Stimulated activated CD4-positive, alpha-beta T cell treated with anti-CD3 and anti-CD28 coated beads, Interleukin-4, amount 100 ng/mL, for 1 hour (primary cell): ENCODE results near the gene MSLN.

Experiments
- DNase-seq: peaks from one replicate; pipeline ENCODE4 v3.0.0-alpha.2; 2020

The MSLN gene

GRCh38 chr16:723695-724094 lies 36.8 kb upstream of the MSLN start:
- no peak for DNase-seq

- DNase-seq, result no peak
Measured at GRCh38 chr16:724188-725040, 36.1 kb upstream of the MSLN start.

DNA sequence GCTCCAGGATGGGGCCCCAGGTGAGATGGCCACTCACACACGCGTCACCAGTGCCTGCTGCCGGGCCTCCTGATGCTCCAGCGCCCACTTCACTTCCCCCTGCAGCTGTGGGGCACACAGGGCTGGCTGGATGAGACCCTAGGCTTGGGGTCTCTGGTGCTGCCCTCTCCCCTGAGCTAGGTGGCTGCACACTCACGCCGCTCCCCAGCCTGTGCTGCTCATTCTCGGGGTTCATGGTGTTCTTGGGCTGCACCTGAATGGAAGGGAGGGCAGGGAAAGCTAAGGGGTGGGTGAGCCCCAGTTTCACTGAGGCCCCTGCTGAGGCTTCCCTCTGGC lies 35.5 kb upstream of the MSLN start:
- no peak for DNase-seq

DNA sequence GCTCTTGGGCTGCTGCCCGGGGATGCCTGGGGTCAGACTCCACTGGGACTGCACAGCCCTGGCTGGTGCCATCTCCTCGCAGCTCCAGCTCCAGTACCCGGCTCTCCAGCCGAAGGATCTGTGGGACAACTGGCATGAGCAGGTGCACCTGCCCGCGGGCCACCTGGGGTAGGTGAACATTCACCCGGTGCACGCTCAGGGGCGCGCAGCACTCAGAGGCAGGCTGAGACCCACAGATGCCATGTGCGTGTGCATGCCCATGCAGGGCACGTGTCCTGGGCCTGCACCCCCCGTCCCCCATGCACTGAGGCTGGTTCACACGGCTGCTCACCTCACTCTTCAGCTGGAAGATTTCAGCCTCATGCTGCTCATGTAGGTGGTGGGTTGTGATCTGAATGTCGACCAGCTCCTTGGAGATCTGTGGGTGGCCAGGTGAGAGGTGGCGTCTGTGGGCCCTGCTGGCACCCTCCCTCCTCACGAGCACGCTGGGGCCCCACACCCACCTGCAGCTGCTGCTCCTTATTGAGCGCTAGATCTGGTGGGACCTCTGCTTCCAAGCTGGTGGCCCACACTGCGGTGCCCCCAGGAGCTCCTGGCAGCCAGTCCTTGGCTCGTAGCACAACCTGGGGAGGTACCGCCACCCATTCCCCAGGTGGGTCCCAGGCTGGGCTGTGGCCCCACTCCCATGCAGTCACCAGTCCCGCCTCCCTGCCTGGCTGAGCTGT lies 34.9 kb upstream of the MSLN start:
- DNase-seq, result no peak

- no peak for DNase-seq
Measured at GRCh38 chr16:726188-726437, 34.4 kb upstream of the MSLN start.

DNA sequence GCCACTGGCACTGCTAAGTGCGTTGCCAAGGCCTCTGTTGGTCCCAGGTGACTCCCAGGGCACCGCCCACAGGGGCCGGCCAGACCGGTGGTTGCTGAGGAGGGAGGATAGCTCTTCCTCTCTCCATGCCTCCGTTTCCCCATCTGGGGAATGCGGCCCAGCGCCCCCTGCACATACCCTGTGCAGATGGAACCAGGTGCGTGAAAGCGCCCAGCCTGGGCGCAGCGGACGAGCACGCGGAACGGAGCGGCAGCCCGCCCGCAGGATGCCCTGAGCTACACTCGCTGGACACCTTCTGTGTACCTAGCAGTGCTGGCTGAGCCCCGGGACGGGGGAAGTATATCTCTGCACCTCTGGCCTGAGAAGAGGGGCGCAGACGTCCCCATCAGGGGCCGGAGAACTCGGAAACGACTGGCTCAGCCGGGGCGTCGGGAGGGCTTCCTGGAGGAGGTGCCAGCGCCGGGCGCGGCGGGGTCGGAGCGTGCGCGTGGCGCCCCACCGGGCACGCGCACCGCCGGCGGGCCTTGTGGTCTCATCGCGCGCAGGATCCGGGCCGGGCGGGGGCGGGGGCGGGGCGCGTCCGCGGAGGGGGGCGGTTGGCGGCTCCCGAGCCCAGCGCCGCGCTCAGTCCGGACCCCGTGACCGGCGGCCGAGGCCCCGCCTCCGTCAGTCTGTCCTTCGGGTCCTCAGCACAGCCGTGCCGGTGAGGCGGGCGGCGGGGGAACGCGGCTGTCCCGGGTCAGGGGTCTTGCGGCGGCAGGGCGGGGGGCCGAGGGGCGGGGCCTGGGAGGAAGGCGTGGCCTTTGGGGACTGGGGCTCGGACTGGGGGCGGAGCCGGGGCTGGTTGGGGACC lies 33.9 kb upstream of the MSLN start, which contains the start of the genes CCDC78 and HAGHL:
CCDC78 (minus strand) TSS at position 6 of the 853 bp plus-strand sequence. CDS start 76 bp downstream, outside the sequence.
HAGHL (plus strand) TSS at position 669 of the 853 bp plus-strand sequence. CDS start 404 bp downstream, outside the sequence.
- peak; percentile 63 for DNase-seq

DNA sequence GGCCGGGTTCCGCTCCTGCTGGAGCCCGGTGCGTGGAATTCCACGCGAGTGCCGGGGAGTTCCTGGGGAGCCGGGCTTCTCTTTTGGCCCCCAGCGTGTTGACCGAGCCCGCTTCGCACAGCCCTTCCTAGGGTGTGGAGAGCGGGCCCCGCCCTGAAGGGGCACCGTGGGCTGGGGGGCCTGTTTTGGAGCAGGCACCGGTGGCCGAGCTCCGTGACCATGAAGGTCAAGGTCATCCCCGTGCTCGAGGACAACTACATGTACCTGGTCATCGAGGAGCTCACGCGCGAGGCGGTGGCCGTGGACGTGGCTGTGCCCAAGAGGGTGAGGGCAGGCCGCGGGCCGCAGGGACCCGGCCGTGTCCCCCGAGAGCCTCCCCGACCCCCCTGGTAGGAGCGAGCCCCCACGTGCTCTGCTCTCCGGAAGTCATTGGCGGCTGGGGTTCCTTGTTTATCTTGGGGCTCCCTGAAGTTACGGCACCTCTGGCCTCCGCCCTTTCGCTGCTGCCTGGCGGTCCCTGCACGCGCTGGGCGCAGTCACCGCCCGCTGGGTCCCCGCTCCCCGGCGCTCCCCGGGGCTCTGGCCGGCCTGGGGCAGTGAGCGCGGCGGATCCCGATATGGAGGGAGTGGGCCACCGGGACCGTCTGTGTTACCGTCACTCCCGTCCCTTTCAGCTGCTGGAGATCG lies 33.1 kb upstream of the MSLN start:
- no peak for DNase-seq

GRCh38 chr16:728131-728889 lies 32.2 kb upstream of the MSLN start:
- DNase-seq, result peak; percentile 56

GRCh38 chr16:728890-729744 lies 31.4 kb upstream of the MSLN start:
- DNase-seq, result no peak

DNA sequence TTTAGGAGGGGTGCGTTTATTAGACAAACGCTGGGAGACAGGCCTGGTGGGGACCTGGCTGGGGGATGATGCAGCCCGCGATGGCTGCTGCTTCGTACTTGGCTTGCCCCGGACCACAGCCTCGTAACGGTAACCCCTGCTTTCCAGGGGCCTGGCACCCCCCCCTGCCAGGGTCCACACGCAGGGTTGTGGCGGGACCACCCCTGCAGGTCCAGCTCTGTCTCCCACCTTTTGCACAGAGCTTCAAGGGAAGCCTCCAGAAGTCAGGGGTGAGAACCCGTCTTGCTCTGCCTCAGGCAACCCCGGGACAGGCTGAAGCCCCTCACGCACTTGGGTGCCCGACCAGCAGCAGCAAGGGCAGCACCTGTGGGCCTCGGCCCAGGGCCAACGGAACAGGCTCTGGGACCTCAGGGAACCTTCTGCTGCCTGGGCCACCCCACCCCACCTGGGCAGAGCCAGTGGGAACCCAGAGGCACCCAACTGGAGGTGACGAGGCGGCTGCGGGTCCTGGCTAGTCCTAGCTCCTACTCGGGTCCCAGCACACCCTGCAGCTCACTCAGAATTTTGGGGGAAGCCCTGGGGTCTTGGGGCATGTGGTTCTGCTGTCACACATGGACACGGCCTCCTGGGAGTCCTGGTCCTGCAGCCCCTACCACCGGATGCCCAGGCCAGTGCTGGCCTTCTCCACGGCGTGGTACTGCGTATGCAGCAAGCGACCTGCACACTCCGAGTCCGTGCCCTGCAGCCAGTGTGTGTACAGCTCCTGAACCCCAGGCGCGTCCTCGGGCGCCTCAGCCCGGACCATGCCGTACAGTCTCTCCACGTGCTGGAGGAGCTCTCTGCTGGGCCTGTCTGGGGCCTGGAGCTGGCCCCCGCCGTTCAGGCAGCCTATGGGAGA lies 30.5 kb upstream of the MSLN start:
- no peak for DNase-seq

DNA sequence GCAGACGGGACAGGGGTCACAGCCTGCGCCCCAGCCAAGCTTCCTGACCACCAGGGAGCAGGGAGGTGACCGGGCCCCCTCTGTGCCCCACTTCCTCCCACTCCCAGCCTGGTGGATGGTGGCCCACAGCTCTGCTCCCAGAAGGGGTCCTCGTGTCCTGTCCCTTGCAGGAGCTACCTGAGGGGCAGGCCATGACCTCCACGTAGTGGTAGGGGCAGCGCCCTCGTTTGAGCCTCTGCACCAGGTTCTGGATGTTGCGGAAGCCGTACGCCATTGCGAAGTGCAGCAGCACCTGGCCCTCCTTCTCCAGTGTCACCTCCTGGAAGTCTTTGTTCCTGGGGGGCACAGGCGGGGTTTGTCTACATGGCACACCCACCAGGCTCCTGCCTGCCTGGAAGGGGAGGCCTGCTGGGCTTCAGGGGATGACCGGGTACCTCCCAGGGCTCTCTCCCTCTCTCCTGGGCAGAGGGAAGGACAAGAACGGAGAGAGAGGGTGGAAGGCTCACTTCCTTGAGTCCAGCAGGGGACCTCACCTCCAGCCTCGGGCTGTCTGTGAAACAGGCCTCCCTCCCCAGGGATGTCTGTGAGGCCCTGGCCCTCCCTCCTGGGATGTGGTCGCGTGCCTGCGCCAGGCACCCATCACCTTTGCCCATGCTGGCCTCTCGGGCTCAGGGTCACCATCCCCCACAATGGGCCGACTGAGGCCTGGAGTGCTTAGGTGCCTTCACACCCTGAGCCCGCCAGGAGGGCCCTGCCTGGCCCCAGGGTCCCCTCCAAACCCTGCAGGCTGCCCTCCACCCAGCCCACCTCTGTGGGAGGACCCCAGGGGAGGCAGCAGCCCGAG lies 29.6 kb upstream of the MSLN start:
- DNase-seq, result no peak

DNA sequence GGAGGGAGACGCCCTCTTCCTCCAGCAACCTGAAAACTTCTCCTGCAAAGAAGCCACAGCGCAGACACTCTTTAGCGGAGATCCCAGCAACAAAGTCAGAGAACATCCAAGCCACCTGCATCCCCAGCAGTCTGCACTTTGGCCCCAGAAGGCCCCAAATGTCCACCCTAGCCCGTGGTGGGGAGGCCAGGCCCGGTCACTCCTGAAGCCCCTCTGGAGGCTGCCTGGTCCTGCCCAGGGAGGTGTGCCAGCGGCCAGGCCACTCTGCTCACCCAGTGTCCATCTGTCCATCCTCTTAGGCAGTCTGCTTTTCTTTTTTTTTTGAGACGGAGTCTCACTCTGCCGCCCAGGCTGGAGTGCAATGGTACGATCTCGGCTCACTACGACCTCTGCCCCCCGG lies 28.2 kb upstream of the MSLN start:
- no peak for DNase-seq

DNA sequence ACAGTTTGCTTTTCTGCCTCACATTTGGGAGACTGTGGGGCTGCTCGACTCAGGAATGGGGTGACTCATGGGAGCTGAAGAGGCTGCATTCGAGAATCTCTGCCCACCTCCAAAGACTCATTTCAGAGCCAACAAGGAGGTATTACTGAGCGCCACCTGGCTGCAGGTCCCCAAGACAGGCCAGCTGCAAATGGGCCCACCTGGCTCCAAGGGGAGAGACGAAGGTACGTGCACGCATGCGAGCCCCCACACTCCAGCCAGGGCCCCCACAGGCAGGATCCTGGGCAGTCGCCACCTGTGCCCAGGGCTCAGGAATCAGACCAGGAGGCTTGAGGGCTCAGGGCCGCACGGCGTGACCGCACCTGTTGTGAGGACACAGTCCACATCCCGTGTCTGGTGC lies 27.6 kb upstream of the MSLN start:
- DNase-seq, result no peak

DNA sequence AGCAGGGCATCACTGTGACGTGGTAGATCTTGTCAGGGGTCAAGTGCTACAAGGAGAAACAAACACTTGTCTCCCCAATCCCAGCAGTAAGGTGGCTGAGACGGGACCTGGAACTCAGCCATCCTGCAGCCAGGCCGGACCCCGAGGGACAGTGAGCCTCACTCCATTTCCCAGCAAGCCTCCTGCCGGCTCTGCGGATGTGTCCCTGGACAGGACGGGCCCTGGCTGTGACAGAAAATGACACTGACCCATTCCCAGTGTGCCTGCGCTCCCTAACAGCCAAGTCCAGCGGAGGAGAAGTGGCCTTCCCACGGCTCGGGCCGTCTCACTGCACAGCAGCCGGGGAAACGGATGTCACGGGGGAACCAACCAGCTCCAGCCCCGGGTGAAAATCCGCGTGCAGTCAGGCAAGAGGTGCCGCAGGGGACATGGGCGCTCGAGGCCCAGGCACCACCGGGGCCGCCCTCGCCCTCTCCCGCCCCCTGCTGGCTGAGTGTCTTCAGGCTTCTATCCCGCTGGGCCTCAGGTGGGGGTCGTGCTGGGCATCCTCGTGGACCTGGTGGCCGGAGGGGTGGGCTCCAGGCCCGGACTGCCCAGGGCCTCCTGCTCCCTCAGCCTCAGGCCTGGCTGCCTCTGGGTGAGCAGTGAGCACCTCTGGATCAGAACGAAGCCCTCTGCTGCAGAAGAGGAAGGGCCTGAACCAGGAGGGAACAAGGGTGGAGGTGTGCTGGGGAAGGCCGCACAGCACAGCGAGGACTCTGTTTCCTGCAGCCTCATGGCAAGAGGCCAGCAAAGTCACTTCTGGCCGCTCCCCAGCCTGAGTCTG lies 26.9 kb upstream of the MSLN start:
- DNase-seq, result peak; percentile 56

- DNase-seq, result no peak
Measured at GRCh38 chr16:734208-734980, 26.1 kb upstream of the MSLN start.

DNA sequence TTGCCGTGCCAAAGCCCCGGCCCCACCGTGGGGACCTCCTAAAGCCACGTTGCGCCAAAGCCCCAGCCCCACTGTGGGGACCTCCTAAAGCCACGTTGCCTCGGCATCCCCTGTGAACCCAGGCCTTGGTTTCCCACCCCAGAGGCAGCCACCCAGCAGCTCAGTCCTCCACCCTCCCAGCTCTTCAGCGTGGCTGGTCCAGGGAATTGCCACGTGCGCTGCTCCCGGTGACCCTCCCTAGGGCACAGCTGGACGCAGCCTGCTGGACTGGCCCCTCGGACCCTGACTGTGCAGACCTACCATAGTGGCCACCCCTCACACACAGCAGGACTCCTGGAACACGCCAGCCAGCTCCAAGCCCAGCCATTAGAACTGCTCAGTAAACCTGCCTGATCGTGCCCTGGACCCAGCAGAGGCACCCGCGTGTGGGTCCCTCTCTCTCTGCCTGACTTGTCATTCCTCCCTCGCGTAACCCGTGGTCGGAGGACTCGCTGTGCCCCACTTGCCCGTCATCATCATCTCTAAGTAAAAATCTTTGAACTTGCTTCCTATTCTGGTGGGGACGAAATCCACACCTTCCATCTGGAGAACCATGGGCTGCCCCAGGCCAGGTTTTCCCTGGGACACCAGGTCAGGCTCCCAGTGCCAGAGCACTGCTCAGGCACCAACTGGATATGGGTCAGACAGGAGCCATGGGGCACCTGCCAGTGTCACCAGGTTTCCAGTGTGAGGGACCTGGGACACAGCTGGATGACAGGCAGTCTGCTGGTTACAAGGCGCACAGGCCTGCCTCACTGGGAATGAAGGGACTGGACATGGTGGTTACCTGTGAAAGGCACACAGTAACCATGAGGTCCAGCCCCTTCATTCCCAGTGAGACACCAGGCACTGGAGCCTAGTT lies 25.3 kb upstream of the MSLN start:
- no peak for DNase-seq
